Testis (tissue), 5 donors: Measurements from ENCODE around the gene TEX14. TPM values are rescaled to one million over a fixed set of nuclear protein-coding genes. Genes with fewer than 3 reads are reported as not detected.

ENCODE experiments used
- DNase-seq: peaks from one replicate; pipeline ENCODE4 v3.0.0-alpha.2; 2019
- H3K27ac ChIP-seq, 2 donors: fragments of 200-600 bp; sonication (generic); one replicate each; pipeline ENCODE4 v1.5.1; 2019
- H3K27me3 ChIP-seq: fragments of 200-600 bp; sonication (generic); one replicate; pipeline ENCODE4 v1.5.1; 2019
- H3K36me3 ChIP-seq: fragments of 200-600 bp; sonication (generic); one replicate; pipeline ENCODE4 v1.5.1; 2017; ENCODE audit warnings: low read depth; ENCODE audit errors: missing control alignments
- H3K4me1 ChIP-seq: fragments of 200-600 bp; sonication (generic); one replicate; pipeline ENCODE4 v1.5.1; 2019
- H3K4me3 ChIP-seq, 2 donors: fragments of 200-600 bp; sonication (generic); one replicate each; pipeline ENCODE4 v1.5.1; 2017 to 2019
- H3K9me3 ChIP-seq: fragments of 200-600 bp; sonication (generic); one replicate; pipeline ENCODE4 v1.5.1; 2017
- CTCF ChIP-seq, 3 experiments: fragments of 450-650 bp in 2 of 3; fragments of 200-600 bp in 1 of 3; sonication (generic) in 1 of 3; IDR thresholded peaks; one replicate each; pipeline ENCODE4 v1.5.1; 2016 to 2019; ENCODE audit warnings: antibody characterized with exemption in 3 of 3, mild to moderate bottlenecking in 2 of 3, moderate library complexity in 1 of 3
- POLR2A ChIP-seq: fragments of 450-650 bp; IDR thresholded peaks from one replicate; pipeline ENCODE4 v1.6.1; 2017; ENCODE audit warnings: antibody characterized with exemption, mild to moderate bottlenecking, moderate library complexity
- WGBS, 2 donors: methylation state at CpG; one replicate each; pipeline ENCODE4 v1.1.5; 2018; 5-methylcytosine and 5-hydroxymethylcytosine counted together
- intact Hi-C: fragments of 100-400 bp; cut with DNase I; formaldehyde crosslinking; loops from one replicate; pipeline ENCODE4 v1.15.1; 2023; ENCODE audit warnings: low total_unique reads
- long read RNA-seq, 2 donors: transcript quantifications; one replicate each; lab custom pipeline, GENCODE V29; 2026
- polyA plus RNA-seq: library from polyadenylated mRNA; stranded (reverse); fragments of 350-450 nt; fragmentation: Illumina TruSeq; extraction: RNeasy Lipid Tissue Mini Kit (QIAGEN cat#74804); gene quantifications from one replicate; pipeline ENCODE4 v1.2.3, GENCODE V29; 2014; ENCODE audit warnings: low read depth, low replicate concordance; ENCODE audit not compliant: insufficient read depth
- total RNA-seq, 2 donors: library from RNA; depleted of rRNA; stranded (reverse); fragments of >200 nt; gene quantifications; one replicate each; pipeline ENCODE4 v1.2.3, GENCODE V29; 2016

Gene TEX14
- total RNA-seq (10 to 100 TPM; 27.7 to 37.2 TPM), polyA plus RNA-seq (96.5 TPM)
- long read RNA-seq, donor 1: 0 reads
- long read RNA-seq, donor 2: 0 reads

GRCh38 chr17:58691701-58692238 is at the start of gene TEX14:
Gene TEX14, minus strand, starts transcription at chr17:58692045. Its CDS starts 40,044 bp downstream, at chr17:58652001.
- Histone ChIP-seq H3K4me3 (peak within 1 kb of the TSS; percentile 66 to 81), H3K9me3 (no peaks in the 10 kb centered on the region), H3K27ac (peak within 1 kb of the TSS; percentile 29 to 95), H3K4me1 (peaks cover 11% of the 10 kb centered on the region), H3K36me3 (no peaks in the 10 kb centered on the region), H3K27me3 (no peaks in the 10 kb centered on the region)
- intact Hi-C loops: no loop called here
- DNase-seq: peak; percentile 72
- WGBS, 2 donors: 62 to 79% methylated on average over 16 to 18 of the region's 19 CpGs
- TF ChIP-seq CTCF (IDR thresholded peaks at IDR 0.05) (no peak), POLR2A (no peak)

- intact Hi-C loops: no loop called here
- WGBS, 2 donors: 93 to 96% methylated on average over 8 of the region's 8 CpGs
Observed at GRCh38 chr17:58741121-58741625, 49.3 kb upstream of the TEX14 start.

GRCh38 chr17:58734811-58735210 is 43.0 kb upstream of the TEX14 start:
- DNase-seq: no peak
- Histone ChIP-seq H3K4me3 (no peak overlapping the region), H3K4me1 (no peaks in the 10 kb centered on the region), H3K27ac (no peak overlapping the region), H3K36me3 (no peaks in the 10 kb centered on the region), H3K27me3 (no peaks in the 10 kb centered on the region), H3K9me3 (no peaks in the 10 kb centered on the region)
- TF ChIP-seq POLR2A: no peak
- no peak for TF ChIP-seq CTCF (IDR thresholded peaks at IDR 0.05)
- intact Hi-C loops: no loop called here
- 76 to 80% methylated on average over 3 of the region's 3 CpGs for whole genome bisulfite sequencing, 2 donors

More at GRCh38 chr17:58741121-58741625, 49.3 kb upstream of the TEX14 start:
- no peaks in the 10 kb centered on the region for H3K27me3 ChIP-seq
- no peaks in the 10 kb centered on the region for H3K4me1 ChIP-seq
- no peaks in the 10 kb centered on the region for H3K9me3 ChIP-seq
- DNase-seq: no peak
- no peak overlapping the region for H3K4me3 ChIP-seq
- TF ChIP-seq POLR2A (no peak), CTCF (IDR thresholded peaks at IDR 0.05) (no peak)
- H3K27ac ChIP-seq: no peak overlapping the region
- no peaks in the 10 kb centered on the region for H3K36me3 ChIP-seq

GRCh38 chr17:58734040-58734439 is 42.2 kb upstream of the TEX14 start:
- no peak overlapping the region for H3K4me3 ChIP-seq
- intact Hi-C loops: no loop called here
- H3K36me3 ChIP-seq: no peaks in the 10 kb centered on the region
- WGBS, 2 donors: 88 to 89% methylated on average over 3 of the region's 3 CpGs
- no peaks in the 10 kb centered on the region for H3K4me1 ChIP-seq
- no peak for TF ChIP-seq CTCF (IDR thresholded peaks at IDR 0.05)
- TF ChIP-seq POLR2A: no peak
- no peak overlapping the region for H3K27ac ChIP-seq
- no peaks in the 10 kb centered on the region for H3K27me3 ChIP-seq
- H3K9me3 ChIP-seq: no peaks in the 10 kb centered on the region
- DNase-seq: no peak

GRCh38 chr17:58730937-58731336 is 39.1 kb upstream of the TEX14 start:
- Histone ChIP-seq H3K27ac (no peak overlapping the region), H3K36me3 (no peaks in the 10 kb centered on the region), H3K4me3 (no peak overlapping the region), H3K9me3 (no peaks in the 10 kb centered on the region), H3K4me1 (no peaks in the 10 kb centered on the region), H3K27me3 (no peaks in the 10 kb centered on the region)
- TF ChIP-seq CTCF (IDR thresholded peaks at IDR 0.05): no peak
- no peak for TF ChIP-seq POLR2A
- intact Hi-C loops: no loop called here
- no peak for DNase-seq
